ENCODE data around the gene PIAS1.

PIAS1 gene

GRCh38 chr15:68209735-68210408 lies 155.8 kb downstream of the PIAS1 start:
- peak overlapping the region; percentile 54 for H3K4me2 ChIP-seq (ENCODE audit: low read depth, low read length, poor library complexity, severe bottlenecking)
- peaks cover 31% of the 10 kb centered on the region for H3K79me2 ChIP-seq (ENCODE audit: insufficient read depth, low read length)
- H3K36me3 ChIP-seq (ENCODE audit: low read length) = no peaks in the 10 kb centered on the region

GRCh38 chr15:68210409-68210756 lies 156.3 kb downstream of the PIAS1 start:
- Histone ChIP-seq H3K36me3 (ENCODE audit: low read length) (no peaks in the 10 kb centered on the region), H4K20me1 (ENCODE audit: low read depth, low read length) (no peaks in the 10 kb centered on the region), H3K4me2 (ENCODE audit: low read depth, low read length, poor library complexity, severe bottlenecking) (peak overlapping the region; percentile 54), H3K27me3 (ENCODE audit: low read length) (no peaks in the 10 kb centered on the region), H3K9me2 (replicated peaks; ENCODE audit: insufficient read depth, low read length) (no peaks in the 10 kb centered on the region), H3K79me2 (ENCODE audit: insufficient read depth, low read length) (peaks cover 36% of the 10 kb centered on the region), H3K9ac (ENCODE audit: low read length) (peak overlapping the region; percentile 53), H3K4me3 (ENCODE audit: insufficient read depth, low read length, poor library complexity, severe bottlenecking) (no peak overlapping the region), H3F3A (ENCODE audit: insufficient read depth) (peaks cover 8% of the 10 kb centered on the region), H3K27ac (ENCODE audit: low read depth, low read length) (peak overlapping the region; percentile 93), H2AFZ (ENCODE audit: low read depth, low read length, severe bottlenecking) (no peak overlapping the region), H3K9me3 (ENCODE audit: insufficient read depth, low read length) (no peaks in the 10 kb centered on the region)
- TF ChIP-seq CTCF (IDR thresholded peaks at IDR 0.05; ENCODE audit: insufficient read depth, low read length, poor library complexity, severe bottlenecking) (no peak), EZH2phosphoT487 (conservative IDR thresholded peaks at IDR 0.05; ENCODE audit: low read length) (no peak)

More at GRCh38 chr15:68209735-68210408, 155.8 kb downstream of the PIAS1 start:
- TF ChIP-seq CTCF (IDR thresholded peaks at IDR 0.05; ENCODE audit: insufficient read depth, low read length, poor library complexity, severe bottlenecking) (no peak), EZH2phosphoT487 (conservative IDR thresholded peaks at IDR 0.05; ENCODE audit: low read length) (no peak)
- H3K9ac ChIP-seq (ENCODE audit: low read length) = peak overlapping the region; percentile 53
- peak overlapping the region; percentile 93 for H3K27ac ChIP-seq (ENCODE audit: low read depth, low read length)
- H3K27me3 ChIP-seq (ENCODE audit: low read length) = no peaks in the 10 kb centered on the region
- no peaks in the 10 kb centered on the region for H3K9me3 ChIP-seq (ENCODE audit: insufficient read depth, low read length)
- H3K4me3 ChIP-seq (ENCODE audit: insufficient read depth, low read length, poor library complexity, severe bottlenecking) = peak overlapping the region; percentile 32
- peaks cover 8% of the 10 kb centered on the region for H3F3A ChIP-seq (ENCODE audit: insufficient read depth)
- no peak overlapping the region for H2AFZ ChIP-seq (ENCODE audit: low read depth, low read length, severe bottlenecking)
- no peaks in the 10 kb centered on the region for H3K9me2 ChIP-seq (replicated peaks; ENCODE audit: insufficient read depth, low read length)
- no peaks in the 10 kb centered on the region for H4K20me1 ChIP-seq (ENCODE audit: low read depth, low read length)

- H3F3A ChIP-seq (ENCODE audit: insufficient read depth) = peaks cover 8% of the 10 kb centered on the region
- H3K36me3 ChIP-seq (ENCODE audit: low read length) = no peaks in the 10 kb centered on the region
- TF ChIP-seq EZH2phosphoT487 (conservative IDR thresholded peaks at IDR 0.05; ENCODE audit: low read length) (no peak), CTCF (IDR thresholded peaks at IDR 0.05; ENCODE audit: insufficient read depth, low read length, poor library complexity, severe bottlenecking) (peak; percentile 88)
- peak overlapping the region; percentile 53; the same call in 1 of the 2 replicates for H3K9ac ChIP-seq (ENCODE audit: low read length)
- H2AFZ ChIP-seq (ENCODE audit: low read depth, low read length, severe bottlenecking) = no peak overlapping the region
- H3K4me2 ChIP-seq (ENCODE audit: low read depth, low read length, poor library complexity, severe bottlenecking) = peak overlapping the region; percentile 54
- no peaks in the 10 kb centered on the region for H3K27me3 ChIP-seq (ENCODE audit: low read length)
- no peaks in the 10 kb centered on the region for H4K20me1 ChIP-seq (ENCODE audit: low read depth, low read length)
- H3K9me3 ChIP-seq (ENCODE audit: insufficient read depth, low read length) = no peaks in the 10 kb centered on the region
- H3K4me3 ChIP-seq (ENCODE audit: insufficient read depth, low read length, poor library complexity, severe bottlenecking) = no peak overlapping the region
- no peaks in the 10 kb centered on the region for H3K9me2 ChIP-seq (replicated peaks; ENCODE audit: insufficient read depth, low read length)
- peak overlapping the region; percentile 93 for H3K27ac ChIP-seq (ENCODE audit: low read depth, low read length)
- peaks cover 43% of the 10 kb centered on the region for H3K79me2 ChIP-seq (ENCODE audit: insufficient read depth, low read length)
These were observed 156.9 kb downstream of the PIAS1 start for GRCh38 chr15:68210821-68211655.

Data from SU-DHL-6 (cell line).